ENCODE data around the gene NLRC5.
A peak's percentile ranks its signal among the peaks of the same experiment; 100 is the strongest.

NLRC5 gene

DNA sequence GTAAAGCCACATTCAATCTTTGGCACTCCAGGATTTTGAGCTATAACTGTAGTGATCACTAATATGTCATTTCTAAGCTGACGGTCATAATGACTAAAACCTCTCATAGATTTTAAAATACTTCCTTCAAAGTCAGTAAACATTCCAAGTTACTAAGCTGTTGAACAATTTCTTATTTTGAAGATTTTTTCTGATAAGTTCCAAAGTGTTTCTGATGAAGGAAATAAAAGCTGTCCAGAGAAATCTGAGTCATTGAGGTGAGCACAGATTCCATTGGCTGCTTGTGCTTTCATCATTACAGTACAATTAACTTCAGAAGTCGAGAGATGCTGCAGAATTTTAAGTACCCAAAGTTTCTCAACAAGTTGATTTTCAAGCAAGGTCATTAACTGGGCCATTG lies 23.9 kb downstream of the NLRC5 start:
- ATAC-seq (no peak), DNase-seq (no peak)
- H3K9me3 Mint-ChIP-seq, result no peaks in the 10 kb centered on the region
- H3K4me1 Mint-ChIP-seq, result peaks cover 86% of the 10 kb centered on the region
- H3K4me3 Mint-ChIP-seq, result peak overlapping the region; percentile 59
- H3K36me3 Mint-ChIP-seq (ENCODE audit: low read depth), result peaks cover 33% of the 10 kb centered on the region
- H3K27me3 Mint-ChIP-seq, result no peaks in the 10 kb centered on the region
- H3K27ac Mint-ChIP-seq, result peak overlapping the region; percentile 96

GRCh38 chr16:57013902-57014301 lies 24.5 kb downstream of the NLRC5 start:
- H3K27me3 Mint-ChIP-seq, result no peaks in the 10 kb centered on the region
- peak overlapping the region; percentile 96 for H3K27ac Mint-ChIP-seq
- ATAC-seq (no peak), DNase-seq (no peak)
- peaks cover 85% of the 10 kb centered on the region for H3K4me1 Mint-ChIP-seq
- no peaks in the 10 kb centered on the region for H3K9me3 Mint-ChIP-seq
- peaks cover 35% of the 10 kb centered on the region for H3K36me3 Mint-ChIP-seq (ENCODE audit: low read depth)
- peak overlapping the region; percentile 59 for H3K4me3 Mint-ChIP-seq

GRCh38 chr16:57016301-57016700 lies 26.9 kb downstream of the NLRC5 start:
- no peak for DNase-seq
- Mint-ChIP-seq H3K36me3 (ENCODE audit: low read depth) (peaks cover 44% of the 10 kb centered on the region), H3K27ac (peak overlapping the region; percentile 86), H3K4me1 (peaks cover 76% of the 10 kb centered on the region), H3K9me3 (no peaks in the 10 kb centered on the region), H3K4me3 (peak overlapping the region; percentile 27), H3K27me3 (no peaks in the 10 kb centered on the region)
- ATAC-seq, result no peak

- H3K4me3 Mint-ChIP-seq, result no peak overlapping the region
- peaks cover 50% of the 10 kb centered on the region for H3K36me3 Mint-ChIP-seq (ENCODE audit: low read depth)
Observed at GRCh38 chr16:57016831-57017230, 27.5 kb downstream of the NLRC5 start.

GRCh38 chr16:57017251-57017650 lies 27.9 kb downstream of the NLRC5 start:
- peaks cover 76% of the 10 kb centered on the region for H3K4me1 Mint-ChIP-seq
- no peak overlapping the region for H3K4me3 Mint-ChIP-seq
- ATAC-seq, result no peak
- DNase-seq, result no peak
- H3K9me3 Mint-ChIP-seq, result no peaks in the 10 kb centered on the region
- no peaks in the 10 kb centered on the region for H3K27me3 Mint-ChIP-seq
- H3K36me3 Mint-ChIP-seq (ENCODE audit: low read depth), result peaks cover 54% of the 10 kb centered on the region
- peak overlapping the region; percentile 50 for H3K27ac Mint-ChIP-seq

More at GRCh38 chr16:57016831-57017230, 27.5 kb downstream of the NLRC5 start:
- peaks cover 76% of the 10 kb centered on the region for H3K4me1 Mint-ChIP-seq
- H3K27me3 Mint-ChIP-seq, result no peaks in the 10 kb centered on the region
- ATAC-seq (no peak), DNase-seq (no peak)
- H3K27ac Mint-ChIP-seq, result peak overlapping the region; percentile 86
- H3K9me3 Mint-ChIP-seq, result no peaks in the 10 kb centered on the region

DNA sequence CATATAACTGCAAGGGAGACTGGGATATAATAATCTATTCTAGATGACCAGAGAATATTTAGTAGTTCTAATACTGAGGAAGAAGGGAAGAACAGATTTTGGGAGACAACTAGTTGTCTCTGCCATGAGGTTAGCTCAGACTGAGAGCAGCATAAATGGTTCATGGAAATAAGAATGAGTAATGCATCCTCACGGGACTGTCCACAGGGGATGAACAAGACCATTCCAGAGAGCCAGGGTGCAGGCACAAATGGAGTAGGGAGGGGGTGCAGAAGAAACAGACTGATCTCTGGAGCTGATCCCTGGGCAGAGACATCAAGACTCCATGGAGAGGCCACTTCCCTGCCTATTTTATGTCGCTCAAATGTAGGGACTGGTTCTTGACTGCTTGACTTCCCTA lies 30.4 kb downstream of the NLRC5 start:
- H3K4me3 Mint-ChIP-seq, result no peak overlapping the region
- no peaks in the 10 kb centered on the region for H3K27me3 Mint-ChIP-seq
- H3K27ac Mint-ChIP-seq, result no peak overlapping the region
- no peak for ATAC-seq
- peaks cover 65% of the 10 kb centered on the region for H3K36me3 Mint-ChIP-seq (ENCODE audit: low read depth)
- DNase-seq, result no peak
- no peaks in the 10 kb centered on the region for H3K9me3 Mint-ChIP-seq
- H3K4me1 Mint-ChIP-seq, result peaks cover 76% of the 10 kb centered on the region

DNA sequence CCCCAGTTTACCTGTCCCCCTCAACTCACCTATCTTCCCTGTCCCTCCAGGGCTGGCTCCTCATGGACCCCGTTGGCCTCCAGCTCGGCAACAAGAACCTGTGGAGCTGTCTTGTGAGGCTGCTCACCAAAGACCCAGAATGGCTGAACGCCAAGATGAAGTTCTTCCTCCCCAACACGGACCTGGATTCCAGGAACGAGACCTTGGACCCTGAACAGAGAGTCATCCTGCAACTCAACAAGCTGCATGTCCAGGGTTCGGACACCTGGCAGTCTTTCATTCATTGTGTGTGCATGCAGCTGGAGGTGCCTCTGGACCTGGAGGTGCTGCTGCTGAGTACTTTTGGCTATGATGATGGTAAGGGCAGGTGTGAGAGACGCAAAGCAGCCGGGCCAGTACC lies 31.3 kb downstream of the NLRC5 start:
- DNase-seq (no peak), ATAC-seq (no peak)
- Mint-ChIP-seq H3K27me3 (no peaks in the 10 kb centered on the region), H3K4me1 (peaks cover 77% of the 10 kb centered on the region), H3K27ac (no peak overlapping the region), H3K4me3 (no peak overlapping the region), H3K9me3 (no peaks in the 10 kb centered on the region), H3K36me3 (ENCODE audit: low read depth) (peaks cover 70% of the 10 kb centered on the region)

DNA sequence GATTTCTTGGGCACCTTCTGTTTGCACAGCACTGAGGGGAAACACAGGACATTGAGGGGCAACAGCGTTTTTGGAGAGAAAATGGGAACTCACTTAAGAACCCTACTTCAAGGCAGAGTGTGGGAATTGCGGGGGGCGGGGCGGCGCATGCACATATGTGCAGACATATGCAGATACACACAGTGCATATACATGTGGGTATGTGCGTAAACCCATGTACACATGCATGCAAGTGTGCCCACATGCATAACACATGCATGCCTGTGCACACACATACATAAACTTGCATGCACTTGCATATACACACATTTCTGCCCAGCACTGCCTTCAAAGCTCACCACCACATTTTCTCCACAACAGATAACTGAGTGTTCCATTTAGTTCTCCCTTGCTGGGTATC lies 32.4 kb downstream of the NLRC5 start:
- DNase-seq (no peak), ATAC-seq (no peak)
- H3K36me3 Mint-ChIP-seq (ENCODE audit: low read depth), result peaks cover 72% of the 10 kb centered on the region
- H3K27ac Mint-ChIP-seq, result peak overlapping the region; percentile 34
- H3K9me3 Mint-ChIP-seq, result no peaks in the 10 kb centered on the region
- peaks cover 76% of the 10 kb centered on the region for H3K4me1 Mint-ChIP-seq
- no peaks in the 10 kb centered on the region for H3K27me3 Mint-ChIP-seq
- no peak overlapping the region for H3K4me3 Mint-ChIP-seq

DNA sequence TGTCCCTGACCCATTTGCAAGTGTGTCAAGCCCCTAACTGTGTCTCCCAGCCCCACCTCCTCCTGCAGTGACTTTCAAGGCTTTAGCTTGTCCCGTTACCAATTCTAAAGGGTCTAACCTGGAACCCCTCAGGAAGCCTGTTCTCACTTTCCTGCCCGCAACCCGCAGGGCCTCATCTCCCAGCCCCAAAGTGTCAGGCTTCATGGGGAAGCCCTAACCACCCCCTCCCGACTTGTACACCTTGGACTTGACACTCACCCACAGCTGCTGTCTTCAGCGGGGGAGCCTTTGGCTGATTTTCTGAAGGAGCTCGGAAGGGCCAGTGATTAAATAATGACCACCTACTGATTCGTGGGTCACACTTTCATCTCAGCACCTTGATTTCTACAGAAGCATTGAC lies 33.1 kb downstream of the NLRC5 start:
- DNase-seq (no peak), ATAC-seq (no peak)
- Mint-ChIP-seq H3K4me1 (peaks cover 76% of the 10 kb centered on the region), H3K4me3 (peak overlapping the region; percentile 1), H3K27me3 (no peaks in the 10 kb centered on the region), H3K36me3 (ENCODE audit: low read depth) (peaks cover 74% of the 10 kb centered on the region), H3K27ac (peak overlapping the region; percentile 84), H3K9me3 (no peaks in the 10 kb centered on the region)

DNA sequence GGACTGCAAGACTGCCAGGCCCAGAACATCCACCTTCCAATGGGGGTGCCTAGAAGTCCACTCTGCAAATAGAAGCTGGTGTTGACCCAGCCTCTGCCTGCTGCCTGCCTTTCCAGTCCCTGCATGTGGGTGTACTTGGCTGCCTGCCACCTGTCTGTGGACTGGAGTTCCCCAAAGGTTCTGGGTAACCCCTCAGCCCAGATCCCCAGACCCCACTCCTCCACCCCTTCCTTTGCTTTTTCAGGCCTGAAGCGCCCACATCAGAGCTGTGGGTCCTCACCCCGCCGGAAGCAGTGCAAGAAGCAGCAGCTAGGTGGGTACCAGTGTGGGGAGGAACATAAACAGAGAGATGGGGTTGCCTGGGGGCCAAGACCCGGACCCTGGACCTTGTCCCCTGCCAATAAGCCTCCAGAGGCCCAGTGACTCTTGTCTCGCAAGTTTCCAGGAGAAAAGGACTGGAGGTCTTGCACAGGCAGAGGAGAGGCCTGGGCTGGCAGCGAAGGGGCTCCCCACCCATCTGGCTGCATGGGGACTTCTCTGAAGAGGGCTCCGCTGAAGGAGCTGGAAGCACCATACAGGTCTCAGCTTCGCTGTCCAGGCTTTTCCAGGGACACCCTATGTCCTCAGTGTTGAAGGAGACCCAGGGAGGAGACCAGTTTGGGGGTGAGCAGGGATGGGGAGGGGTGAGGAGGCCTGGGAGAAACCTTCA lies 34.3 kb downstream of the NLRC5 start:
- H3K36me3 Mint-ChIP-seq (ENCODE audit: low read depth), result peaks cover 72% of the 10 kb centered on the region
- peak overlapping the region; percentile 84 for H3K27ac Mint-ChIP-seq
- no peaks in the 10 kb centered on the region for H3K27me3 Mint-ChIP-seq
- ATAC-seq (peak; percentile 80), DNase-seq (peak; percentile 82)
- no peaks in the 10 kb centered on the region for H3K9me3 Mint-ChIP-seq
- H3K4me1 Mint-ChIP-seq, result peaks cover 84% of the 10 kb centered on the region
- H3K4me3 Mint-ChIP-seq, result no peak overlapping the region

DNA sequence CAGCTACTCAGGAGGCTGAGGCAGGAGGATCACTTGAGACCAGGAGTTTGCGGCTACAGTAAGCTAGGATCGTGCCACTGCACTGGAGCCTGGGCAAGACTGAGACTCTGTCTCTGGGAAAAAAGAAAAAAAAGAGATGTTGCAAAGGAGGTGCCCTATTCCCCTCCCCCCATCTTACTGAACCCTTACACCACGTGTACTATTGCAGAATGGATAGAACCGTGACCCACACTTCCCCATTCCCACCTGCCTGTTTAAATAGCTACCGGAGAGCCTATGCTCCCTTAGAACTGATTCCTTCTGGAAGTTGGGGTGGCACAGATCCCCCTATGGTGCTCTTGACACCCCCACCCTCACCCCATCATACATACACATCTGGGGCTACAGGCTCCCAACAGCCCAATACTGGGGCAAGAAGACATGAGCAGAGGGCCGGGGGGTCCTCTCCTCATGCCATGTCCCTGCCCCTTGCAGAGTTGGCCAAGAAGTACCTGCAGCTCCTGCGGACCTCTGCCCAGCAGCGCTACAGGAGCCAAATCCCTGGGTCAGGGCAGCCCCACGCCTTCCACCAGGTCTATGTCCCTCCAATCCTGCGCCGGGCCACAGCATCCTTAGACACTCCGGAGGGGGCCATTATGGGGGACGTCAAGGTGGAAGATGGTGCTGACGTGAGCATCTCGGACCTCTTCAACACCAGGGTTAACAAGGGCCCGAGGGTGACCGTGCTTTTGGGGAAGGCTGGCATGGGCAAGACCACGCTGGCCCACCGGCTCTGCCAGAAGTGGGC lies 35.7 kb downstream of the NLRC5 start:
- ATAC-seq (no peak), DNase-seq (no peak)
- Mint-ChIP-seq H3K9me3 (no peaks in the 10 kb centered on the region), H3K27ac (no peak overlapping the region), H3K4me3 (no peak overlapping the region), H3K4me1 (peaks cover 90% of the 10 kb centered on the region), H3K27me3 (no peaks in the 10 kb centered on the region), H3K36me3 (ENCODE audit: low read depth) (peaks cover 74% of the 10 kb centered on the region)

DNA sequence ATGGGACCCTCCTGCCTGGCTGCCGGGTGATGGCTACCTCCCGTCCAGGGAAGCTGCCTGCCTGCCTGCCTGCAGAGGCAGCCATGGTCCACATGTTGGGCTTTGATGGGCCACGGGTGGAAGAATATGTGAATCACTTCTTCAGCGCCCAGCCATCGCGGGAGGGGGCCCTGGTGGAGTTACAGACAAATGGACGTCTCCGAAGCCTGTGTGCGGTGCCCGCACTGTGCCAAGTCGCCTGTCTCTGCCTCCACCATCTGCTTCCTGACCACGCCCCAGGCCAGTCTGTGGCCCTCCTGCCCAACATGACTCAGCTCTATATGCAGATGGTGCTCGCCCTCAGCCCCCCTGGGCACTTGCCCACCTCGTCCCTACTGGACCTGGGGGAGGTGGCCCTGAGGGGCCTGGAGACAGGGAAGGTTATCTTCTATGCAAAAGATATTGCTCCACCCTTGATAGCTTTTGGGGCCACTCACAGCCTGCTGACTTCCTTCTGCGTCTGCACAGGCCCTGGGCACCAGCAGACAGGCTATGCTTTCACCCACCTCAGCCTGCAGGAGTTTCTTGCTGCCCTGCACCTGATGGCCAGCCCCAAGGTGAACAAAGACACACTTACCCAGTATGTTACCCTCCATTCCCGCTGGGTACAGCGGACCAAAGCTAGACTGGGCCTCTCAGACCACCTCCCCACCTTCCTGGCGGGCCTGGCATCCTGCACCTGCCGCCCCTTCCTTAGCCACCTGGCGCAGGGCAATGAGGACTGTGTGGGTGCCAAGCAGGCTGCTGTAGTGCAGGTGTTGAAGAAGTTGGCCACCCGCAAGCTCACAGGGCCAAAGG lies 36.8 kb downstream of the NLRC5 start:
- DNase-seq (no peak), ATAC-seq (no peak)
- H3K27me3 Mint-ChIP-seq, result no peaks in the 10 kb centered on the region
- H3K9me3 Mint-ChIP-seq, result no peaks in the 10 kb centered on the region
- H3K27ac Mint-ChIP-seq, result no peak overlapping the region
- no peak overlapping the region for H3K4me3 Mint-ChIP-seq
- peaks cover 73% of the 10 kb centered on the region for H3K36me3 Mint-ChIP-seq (ENCODE audit: low read depth)
- peaks cover 90% of the 10 kb centered on the region for H3K4me1 Mint-ChIP-seq

DNA sequence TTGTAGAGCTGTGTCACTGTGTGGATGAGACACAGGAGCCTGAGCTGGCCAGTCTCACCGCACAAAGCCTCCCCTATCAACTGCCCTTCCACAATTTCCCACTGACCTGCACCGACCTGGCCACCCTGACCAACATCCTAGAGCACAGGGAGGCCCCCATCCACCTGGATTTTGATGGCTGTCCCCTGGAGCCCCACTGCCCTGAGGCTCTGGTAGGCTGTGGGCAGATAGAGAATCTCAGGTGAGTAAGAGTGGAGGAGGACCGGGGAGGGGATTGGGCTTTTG lies 37.4 kb downstream of the NLRC5 start:
- H3K9me3 Mint-ChIP-seq, result no peaks in the 10 kb centered on the region
- H3K4me3 Mint-ChIP-seq, result no peak overlapping the region
- H3K27ac Mint-ChIP-seq, result peak overlapping the region; percentile 1
- no peaks in the 10 kb centered on the region for H3K27me3 Mint-ChIP-seq
- peaks cover 71% of the 10 kb centered on the region for H3K36me3 Mint-ChIP-seq (ENCODE audit: low read depth)
- no peak for DNase-seq
- H3K4me1 Mint-ChIP-seq, result peaks cover 87% of the 10 kb centered on the region
- ATAC-seq, result no peak

DNA sequence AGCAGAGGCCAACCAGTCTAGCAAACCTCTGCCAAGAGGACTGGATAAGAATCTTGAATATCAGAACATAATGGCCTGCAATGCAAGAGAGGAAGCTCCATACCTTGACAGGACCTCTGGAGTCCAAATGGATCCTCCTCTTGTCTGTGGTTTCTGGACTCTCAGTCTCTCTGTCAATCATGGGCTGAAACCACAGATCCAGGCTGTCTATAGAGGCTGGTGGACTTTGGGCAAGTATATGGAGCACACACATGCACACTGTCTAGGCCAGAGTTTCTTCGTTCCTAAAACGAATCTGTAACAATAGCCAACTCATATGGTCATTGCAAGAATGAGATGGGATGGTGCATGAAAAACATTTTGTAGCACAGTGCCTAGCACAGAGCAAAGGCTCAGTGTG lies 37.7 kb downstream of the NLRC5 start:
- Mint-ChIP-seq H3K4me1 (peaks cover 84% of the 10 kb centered on the region), H3K4me3 (no peak overlapping the region), H3K9me3 (no peaks in the 10 kb centered on the region), H3K27ac (no peak overlapping the region), H3K27me3 (no peaks in the 10 kb centered on the region), H3K36me3 (ENCODE audit: low read depth) (peaks cover 70% of the 10 kb centered on the region)
- ATAC-seq (no peak), DNase-seq (no peak)

GRCh38 chr16:57028086-57028485 lies 38.7 kb downstream of the NLRC5 start:
- Mint-ChIP-seq H3K27me3 (no peaks in the 10 kb centered on the region), H3K27ac (no peak overlapping the region), H3K4me1 (peaks cover 78% of the 10 kb centered on the region), H3K4me3 (no peak overlapping the region), H3K9me3 (no peaks in the 10 kb centered on the region), H3K36me3 (ENCODE audit: low read depth) (peaks cover 63% of the 10 kb centered on the region)
- DNase-seq, result no peak
- ATAC-seq, result no peak
